GM19395 (cell line): ENCODE measurements around the gene HNRNPM.
"Not testable (repeated sequence)": the region's sequence is repeated elsewhere in the genome, so short reads cannot be mapped to it uniquely, and the experiment has no call there.

Experiments
- ATAC-seq: cut with Tn5 transposase; IDR thresholded peaks from one replicate; pipeline ENCODE4 v1.9.1; 2021; ENCODE audit warnings: mild to moderate bottlenecking, moderate library complexity; ENCODE audit not compliant: unreplicated experiment

Gene HNRNPM

DNA sequence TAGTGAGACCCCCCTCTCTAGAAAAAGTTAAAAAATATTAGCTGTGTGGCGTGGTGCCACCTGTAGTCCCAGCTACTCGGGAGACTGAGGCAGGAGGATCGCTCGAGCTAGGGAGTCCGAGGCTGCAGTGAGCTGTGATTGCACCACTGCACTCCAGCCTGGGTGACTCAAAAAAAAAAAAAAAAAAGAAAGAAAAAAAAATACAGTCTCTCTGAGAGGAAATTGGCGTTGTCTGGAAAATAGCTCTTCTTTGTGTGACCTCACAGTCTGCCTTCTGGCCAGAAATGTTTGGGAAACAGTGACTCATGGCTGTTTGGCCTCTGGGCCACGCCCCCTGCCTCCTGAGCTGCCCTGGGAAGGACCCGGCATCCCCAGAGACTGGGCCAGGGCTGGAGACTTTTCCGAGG, 21.0 kb upstream of the HNRNPM start:
- ATAC-seq, result no peak

DNA sequence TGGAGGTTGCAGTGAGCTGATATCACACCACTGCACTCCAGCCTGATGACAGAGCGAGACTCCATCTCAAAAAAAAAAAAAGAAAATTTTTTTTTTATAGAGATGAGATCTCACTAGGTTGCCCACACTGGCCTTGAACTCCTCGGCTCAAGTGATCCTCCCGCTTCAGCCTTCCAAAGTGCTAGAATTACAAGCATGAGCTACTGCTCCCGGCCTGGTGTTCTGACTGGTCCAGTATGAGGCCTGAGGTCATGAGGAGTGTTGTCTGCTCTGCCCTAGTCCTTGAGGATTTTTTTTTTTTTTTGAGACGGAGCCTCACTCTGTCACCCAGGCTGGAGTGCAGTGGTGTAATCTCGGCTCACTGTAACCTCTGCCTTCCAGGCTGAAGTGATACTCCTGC, 19.4 kb upstream of the HNRNPM start:
- ATAC-seq, result not testable (repeated sequence)

DNA sequence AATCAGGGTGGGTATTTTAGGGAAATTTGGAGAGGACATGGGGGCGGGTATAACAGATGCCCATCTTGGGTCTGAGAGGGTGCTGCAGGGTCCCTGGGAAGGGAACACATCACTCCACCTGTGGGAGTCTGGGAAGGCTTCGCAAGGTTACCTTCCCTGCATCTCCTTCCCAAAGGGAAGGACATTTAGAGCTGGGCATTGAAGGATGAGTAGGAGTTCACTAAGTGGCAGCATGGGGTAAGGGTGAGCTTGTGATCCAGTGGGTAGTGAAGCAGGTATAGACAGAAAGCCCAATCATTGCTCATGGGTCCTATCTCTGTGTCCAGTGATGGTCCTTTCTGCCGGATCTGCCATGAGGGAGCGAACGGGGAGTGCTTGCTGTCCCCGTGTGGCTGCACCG, 18.5 kb upstream of the HNRNPM start:
- no peak for ATAC-seq

DNA sequence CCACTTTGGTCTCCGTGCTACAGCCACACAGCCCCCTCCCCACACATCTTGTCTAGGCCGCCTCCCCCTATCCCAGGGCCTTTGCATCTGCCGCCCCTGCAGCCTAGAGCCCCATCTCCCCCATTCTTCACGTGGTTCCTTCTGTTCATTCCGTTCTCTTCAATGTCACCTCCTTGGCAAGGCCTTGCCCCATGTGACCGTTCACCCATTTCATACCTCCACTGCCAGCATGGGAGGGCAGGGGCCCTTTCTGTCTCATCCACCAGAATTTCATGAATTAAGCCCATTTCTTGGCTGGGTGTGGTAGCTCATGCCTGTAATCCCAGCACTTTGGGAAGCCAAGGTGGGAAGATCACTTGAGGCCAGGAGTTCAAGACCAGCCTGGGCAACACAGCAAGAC, 15.7 kb upstream of the HNRNPM start:
- no peak for ATAC-seq

DNA sequence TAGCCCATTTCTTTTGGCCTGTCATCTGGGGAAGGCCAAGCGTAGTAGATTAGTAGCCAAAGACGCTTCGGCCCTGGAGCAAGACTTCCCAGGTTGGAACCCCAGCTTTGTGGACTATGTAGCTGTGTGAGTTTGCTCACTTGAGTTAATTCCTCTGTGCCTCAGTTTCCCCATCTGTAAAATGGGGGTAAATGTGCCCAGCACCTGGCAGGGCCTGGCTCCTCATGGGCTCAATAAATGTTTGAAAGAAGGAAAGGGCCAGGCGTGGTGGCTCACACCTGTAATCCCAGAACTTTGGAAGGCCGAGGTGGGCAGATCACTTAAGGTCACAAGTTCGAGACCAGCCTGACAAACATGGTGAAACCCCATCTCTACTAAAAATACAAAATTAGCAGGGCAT, 14.9 kb upstream of the HNRNPM start:
- ATAC-seq, result no peak

DNA sequence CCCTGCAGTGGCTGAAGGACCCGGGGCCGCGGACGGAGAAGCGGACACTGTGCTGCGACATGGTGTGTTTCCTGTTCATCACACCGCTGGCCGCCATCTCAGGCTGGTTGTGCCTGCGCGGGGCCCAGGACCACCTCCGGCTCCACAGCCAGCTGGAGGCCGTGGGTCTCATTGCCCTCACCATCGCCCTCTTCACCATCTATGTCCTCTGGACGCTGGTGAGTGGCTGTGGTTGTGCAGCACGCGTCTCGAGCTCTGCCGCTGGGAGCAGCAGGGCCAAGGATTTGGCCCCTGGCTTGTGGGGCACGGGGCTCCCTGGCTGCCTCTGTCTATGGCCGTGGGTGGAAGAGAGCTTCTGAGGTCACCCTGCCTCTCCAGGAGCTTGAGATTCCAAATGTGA, 14.1 kb upstream of the HNRNPM start:
- no peak for ATAC-seq

DNA sequence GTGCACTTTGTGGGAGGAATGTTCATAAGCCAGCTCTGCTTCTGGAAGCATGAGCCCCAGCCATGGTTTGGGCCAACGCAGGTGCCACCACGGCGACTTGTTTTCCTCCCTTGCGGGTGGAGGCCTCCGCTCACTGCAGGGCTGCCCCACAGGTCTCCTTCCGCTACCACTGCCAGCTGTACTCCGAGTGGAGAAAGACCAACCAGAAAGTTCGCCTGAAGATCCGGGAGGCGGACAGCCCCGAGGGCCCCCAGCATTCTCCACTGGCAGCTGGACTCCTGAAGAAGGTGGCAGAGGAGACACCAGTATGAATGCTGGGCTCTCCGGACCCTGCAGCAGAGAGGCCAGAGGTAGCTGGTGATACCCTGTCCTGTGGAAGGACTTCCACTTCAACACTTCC, 6.5 kb upstream of the HNRNPM start:
- ATAC-seq, result no peak

DNA sequence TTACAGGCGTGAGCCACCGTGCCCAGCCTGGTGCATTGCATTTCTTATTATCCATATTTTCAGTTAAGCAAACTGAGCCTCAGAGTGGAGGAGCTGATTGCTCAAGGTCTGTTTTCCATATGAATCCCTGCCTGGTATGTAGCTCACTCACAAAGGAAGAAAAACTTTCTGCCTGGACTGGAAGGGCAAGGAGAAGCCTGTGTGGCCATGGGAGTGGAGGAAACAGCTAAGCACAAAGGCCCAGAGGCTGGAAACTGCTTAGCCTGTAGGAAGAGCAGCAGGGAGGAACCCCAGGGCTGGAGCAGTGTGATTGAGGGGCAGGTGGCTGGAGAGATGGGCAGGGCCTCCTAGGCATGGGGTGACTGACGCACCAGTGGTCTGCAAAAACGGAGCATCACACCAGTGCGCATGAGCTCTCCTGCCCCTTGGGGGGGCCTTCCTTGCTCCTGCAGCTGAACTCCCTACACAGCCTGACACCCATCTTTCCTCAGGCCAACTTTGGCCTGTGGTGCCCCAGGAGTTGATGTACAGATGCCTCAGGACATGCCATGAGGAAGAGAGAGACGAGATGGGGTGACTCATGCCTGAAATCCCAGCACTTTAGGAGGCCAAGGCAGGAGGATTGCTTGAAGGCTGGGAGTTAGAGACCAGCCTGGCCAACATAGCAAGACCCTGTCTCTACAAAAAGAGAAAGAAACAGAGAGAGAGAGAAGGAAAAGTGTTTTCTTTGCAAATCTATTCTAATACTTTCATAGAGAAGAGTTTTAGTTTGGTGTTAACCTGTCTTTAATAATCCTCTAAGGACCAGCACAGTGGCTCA, 2.8 kb upstream of the HNRNPM start:
- no peak for ATAC-seq

DNA sequence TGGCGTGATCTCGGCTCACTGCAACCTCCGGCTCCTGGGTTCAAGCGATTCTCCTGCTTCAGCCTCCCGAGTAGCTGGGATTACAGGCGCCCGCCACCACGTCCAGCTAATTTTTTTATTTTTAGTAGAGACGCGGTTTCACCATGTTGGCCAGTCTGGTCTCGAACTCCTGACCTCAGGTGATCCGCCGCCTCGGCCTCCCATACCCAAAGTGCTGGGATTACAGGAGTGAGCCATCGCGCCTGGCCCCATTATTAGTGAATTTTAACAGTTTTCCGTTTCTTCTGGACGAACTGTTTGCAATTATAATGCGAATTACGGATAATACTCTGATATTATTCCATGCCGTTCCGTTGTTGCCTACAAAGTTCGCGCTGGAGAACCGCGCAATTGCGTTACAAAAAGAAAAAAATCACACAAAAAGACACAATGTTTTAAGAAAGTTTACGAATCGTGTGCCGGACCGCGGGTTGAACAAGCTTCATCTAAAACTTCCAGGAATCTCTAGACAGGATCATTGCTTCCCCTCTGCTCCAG, 567 bp upstream of the HNRNPM start:
- ATAC-seq, result not testable (repeated sequence)

DNA sequence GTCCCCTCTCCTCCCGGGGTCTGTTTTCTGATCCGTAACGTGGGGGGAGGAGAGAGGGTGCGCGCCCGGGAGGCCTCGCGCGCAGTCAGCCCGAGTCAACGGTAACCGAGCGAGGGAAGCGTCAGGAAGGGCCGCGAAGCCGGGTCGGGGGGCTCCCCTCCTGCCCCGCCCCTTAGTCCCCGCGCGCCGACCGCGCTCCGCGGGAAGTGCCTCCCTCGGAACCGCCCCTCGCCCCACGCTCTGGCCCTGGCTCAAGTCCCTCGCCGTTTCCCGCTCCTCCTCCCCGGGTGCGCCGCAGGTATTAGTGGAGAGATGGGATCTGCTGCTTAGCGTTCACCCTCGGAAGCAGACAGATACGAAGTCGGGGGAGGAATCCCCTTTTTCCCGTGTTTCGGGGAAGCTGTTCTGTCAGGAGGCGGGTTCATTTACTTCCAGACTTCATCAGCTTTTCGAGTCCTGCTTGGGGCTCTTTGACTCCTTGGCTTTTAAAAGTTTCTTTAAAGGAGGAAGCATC, 770 bp downstream of the HNRNPM start:
- peak; percentile 34 for ATAC-seq

DNA sequence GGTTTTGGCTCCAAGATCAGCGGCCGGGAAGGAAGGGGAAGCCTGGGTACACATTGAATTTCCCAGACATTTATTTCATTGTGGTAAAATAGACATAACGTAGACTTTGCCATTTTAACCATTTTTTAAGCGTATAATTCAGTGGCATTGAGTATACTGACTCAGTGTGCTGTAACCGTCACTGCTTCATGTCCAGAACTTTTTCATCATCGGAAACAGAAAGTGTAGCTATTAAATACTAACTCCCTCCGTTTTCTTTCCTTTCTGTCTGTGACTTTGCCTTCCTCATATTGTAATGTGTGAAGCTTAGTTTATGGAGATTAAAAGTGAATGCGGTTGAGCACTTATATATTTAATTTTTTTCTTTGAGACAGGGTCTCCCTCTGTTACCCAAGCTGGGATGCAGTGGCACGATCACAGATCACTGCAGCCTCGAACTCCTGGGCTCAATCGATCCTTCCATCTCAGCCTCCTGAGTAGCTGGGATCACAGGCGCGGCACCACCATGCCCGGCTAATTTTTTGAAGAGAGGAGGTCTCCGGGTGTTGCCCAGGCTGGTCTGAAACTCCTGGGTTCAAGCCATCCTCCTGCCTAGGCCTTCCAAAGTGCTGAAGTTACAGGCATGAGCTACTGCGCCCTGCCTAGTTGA, 1.4 kb downstream of the HNRNPM start:
- no peak for ATAC-seq

DNA sequence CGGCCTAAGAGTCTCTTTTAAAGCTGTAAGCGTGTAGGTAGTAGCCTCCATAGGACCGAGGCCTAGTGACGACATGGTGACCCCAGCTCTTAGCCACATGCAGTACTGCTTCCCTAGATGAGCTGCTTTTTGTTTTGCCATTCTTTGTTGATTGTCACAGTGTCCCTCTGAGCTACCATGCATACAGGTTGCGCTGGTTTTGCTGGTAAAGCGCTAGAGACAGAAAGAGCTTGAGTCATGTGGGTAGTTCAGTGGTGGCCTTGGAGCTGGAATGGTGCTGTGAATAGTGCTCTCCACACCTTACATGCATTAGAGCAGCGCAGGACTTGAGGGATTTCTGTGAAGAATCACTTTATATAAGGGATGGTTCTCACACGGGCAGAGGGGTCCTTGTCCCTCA, 5.1 kb downstream of the HNRNPM start:
- no peak for ATAC-seq

DNA sequence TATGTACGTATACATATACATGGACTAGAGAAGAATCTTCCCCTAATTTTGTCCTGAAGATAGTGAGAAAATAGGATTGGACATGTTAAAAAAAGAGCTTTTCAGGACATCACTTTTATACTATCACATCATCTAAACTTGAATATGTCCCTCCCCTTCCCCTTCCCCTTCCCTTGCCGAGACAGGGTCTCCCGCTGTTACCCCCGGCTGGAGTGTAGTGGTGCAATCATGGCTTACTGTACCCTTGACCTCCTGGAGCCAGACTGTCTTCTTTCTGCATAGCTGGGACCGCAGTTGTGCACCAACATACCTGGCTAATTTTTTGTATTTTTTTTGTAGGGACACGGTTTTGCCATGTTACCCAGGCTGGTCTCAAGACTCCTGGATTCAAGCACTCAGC, 6.6 kb downstream of the HNRNPM start:
- ATAC-seq, result no peak

DNA sequence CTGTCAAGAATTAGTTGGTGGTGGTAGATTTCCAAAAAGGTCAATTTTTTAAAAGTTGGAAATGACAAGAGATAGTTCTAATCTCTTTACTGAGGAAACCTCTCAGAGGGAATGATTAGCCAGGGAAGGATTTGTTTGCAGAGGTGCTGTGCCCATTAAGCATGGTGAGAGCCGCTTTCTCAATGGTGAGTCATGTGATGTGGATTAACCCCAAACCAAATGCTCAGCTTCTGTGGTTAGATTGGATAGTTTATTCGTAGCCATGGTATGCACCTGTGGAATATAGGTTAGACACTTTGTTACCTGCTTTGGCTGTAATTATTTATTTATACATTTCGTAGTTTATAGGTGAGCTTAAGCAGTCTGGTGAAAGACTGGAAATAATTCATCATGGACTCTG, 7.1 kb downstream of the HNRNPM start:
- ATAC-seq, result no peak

DNA sequence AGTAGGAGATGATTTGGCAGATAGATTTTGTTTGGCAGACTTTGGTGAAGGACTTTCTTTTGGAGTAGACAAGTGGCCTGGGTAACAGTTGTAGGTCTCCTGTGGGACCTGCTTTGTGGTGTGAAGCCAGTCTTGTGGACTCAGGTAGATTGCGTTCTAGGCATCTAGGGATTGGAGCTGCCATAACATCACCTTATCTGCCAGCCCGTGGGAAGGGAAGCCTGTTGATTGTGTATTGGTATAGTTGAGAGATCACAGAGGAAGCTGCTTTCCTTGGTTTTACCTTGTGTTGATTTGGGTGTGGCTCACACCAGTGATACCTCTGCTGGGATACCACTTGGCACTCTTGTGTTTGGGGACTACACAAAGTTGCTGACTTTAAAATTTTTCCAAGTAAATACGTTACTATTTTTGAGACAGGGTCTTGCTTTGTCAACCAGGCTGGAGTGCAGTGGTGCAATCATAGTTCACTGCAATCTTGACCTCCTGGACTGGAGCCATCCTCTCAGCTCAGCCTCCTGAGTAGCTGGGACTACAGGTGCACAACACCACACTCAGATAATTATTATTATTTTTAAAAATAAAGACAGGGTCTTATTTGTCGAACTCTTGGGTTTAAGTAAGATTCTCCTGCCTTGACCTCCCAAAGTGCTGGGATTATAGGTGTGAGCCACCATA, 7.8 kb downstream of the HNRNPM start:
- no peak for ATAC-seq

DNA sequence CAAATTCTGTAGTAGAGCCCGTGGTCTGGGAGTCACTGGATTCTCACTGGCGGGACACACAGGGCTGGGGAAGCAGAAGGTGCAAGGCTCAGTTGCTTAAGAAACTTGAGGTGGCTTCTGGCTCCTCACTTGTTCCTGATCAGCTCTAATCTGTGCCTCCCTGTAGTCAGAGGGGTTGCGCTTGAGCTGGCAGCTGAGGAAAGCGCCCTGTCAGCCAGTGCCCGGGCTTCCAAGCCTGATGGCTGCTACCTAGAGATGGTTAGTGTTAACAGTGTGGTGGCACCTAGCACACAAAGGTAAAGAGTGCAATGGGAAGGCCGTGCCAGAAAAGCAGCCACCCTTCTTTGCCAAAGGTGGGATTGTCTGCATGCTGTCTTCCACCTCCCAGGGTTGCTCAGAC, 8.8 kb downstream of the HNRNPM start:
- ATAC-seq, result no peak

DNA sequence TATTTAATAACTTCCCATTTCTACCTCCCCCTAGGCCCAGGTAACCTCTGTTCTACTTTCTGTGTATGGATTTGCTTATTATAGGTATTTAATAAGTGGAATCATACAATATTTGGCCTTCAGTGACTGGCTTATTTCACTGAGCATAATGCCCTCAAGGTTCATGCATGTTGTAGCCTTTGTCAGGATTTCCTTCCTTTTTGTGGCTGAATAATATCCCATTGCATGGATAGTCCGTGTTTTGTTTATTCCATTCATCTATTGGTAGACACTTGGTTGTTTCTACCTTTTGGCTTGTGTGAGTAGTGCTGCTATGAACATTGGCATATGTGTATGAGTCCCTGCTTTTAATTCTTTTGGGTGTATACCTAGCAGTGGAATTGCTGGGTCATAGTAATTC, 9.4 kb downstream of the HNRNPM start:
- ATAC-seq, result no peak

DNA sequence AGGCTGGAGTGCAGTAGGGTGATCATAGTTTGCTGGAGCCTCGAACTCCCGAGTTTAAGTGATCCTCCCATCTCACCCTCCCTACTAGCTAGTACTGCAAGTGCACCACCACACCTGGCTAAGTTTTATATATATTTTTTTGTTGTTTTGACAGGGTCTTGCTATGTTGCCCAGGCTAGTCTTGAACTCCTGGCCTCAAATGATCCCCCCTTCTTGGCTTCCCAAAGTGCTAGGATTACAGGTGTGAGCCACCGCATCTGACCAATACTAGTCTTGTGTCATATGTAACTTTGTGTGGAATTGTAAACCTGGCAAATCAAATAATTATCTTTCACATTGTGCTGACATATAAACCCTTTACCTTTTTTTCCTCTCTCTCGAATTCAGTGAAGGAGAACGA, 10.2 kb downstream of the HNRNPM start:
- ATAC-seq, result no peak

DNA sequence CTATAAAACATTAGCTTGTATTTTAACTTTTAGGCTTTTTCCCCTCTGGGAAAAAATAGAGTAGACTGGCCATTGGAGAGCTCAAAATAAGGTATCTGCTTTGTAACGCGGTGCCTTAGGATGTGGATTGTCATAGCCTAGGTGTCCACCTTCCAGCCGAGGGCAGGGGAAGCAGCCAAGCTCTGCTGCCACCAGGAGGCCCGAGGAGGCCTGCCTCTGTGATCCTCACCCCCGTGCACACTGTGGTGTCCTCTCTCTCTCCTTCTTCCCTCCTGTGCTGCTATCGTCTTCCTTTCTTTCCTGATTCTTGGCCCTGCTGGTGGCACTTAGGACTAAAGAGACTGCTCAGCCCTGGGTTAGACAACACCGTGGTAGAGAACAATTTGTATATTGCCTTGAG, 11.3 kb downstream of the HNRNPM start:
- ATAC-seq, result no peak

DNA sequence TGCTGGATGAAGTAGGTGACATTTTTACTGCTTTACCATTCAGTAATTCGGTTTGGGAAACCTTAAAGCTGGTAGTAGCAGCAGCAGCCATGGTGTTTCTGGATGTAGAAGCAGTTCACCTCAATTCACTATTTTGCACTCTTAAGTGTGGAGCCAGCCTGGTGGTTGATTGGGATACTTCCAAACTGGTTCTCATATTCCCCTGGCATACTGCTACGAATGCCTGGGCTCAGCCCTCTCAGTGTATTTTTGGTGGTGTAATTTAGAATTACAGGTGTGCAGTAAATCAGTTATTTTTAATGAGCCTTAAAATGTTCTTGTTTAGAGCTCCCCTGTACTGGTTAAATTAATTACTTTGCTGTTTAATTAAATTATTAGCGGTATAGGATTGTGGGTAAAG, 12.4 kb downstream of the HNRNPM start:
- no peak for ATAC-seq

DNA sequence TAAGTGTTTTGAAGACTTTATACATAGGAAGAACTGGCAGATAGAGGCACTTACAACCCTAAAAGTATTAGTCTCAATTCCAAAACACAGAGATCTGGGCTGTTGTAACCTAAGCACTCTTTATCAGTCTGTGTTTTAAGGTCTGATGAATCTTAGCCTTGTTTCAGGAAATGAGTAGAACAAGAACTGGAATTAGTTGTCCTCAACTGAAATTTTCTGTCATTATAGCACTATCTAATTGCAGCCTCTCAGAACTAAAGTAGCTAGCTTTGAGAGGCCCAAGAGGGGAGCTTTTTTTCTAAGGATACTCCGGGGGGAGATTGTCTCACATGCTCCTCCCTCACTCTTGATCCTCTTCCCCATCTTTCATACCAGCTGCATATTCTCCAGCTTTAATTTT, 13.1 kb downstream of the HNRNPM start:
- ATAC-seq, result no peak

DNA sequence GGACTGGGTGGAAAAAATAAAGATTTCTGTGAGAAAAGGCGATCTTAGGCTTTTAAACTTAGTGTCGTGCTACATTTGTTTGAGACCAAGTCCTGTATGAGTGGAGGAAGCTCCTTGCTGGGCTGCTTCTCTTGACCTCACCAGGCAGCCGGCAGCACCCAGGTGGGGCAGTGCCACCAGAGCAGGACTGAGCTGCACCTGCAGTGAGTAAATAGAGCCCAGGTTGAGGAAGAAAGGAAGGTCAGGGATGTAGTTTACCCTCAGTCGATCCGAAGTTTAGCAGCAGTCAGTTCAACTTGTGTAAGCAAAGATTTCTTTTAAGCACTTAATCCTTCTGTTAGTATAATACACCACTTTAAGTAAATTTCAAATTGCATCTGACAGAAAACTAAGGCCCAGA, 13.6 kb downstream of the HNRNPM start:
- ATAC-seq, result no peak
